B cell (primary cell): ENCODE measurements around the gene CALN1. TPM values are rescaled to one million over a fixed set of nuclear protein-coding genes. Genes with fewer than 3 reads are reported as not detected.

Source experiments
- ATAC-seq: fragments of 200-7000 bp; cut with Tn5 transposase; one replicate; pipeline ENCODE4 v1.10.0; 2021; ENCODE audit warnings: low read depth, mild to moderate bottlenecking, moderate number of reproducible peaks, moderate library complexity
- CTCF ChIA-PET: fragments of 350-600 bp; sonication (Branson Sonifier 250); formaldehyde crosslinking; loops from one replicate; lab custom pipeline; 2021; ENCODE audit warnings: antibody characterized with exemption, inconsistent platforms; lab: Charles Lee
- POLR2A ChIA-PET: fragments of 350-600 bp; sonication (Branson Sonifier 250); formaldehyde crosslinking; loops from one replicate; lab custom pipeline; 2021; ENCODE audit warnings: antibody characterized with exemption; lab: Charles Lee
- DNase-seq: peaks from one replicate; pipeline ENCODE4 v3.0.0; 2013
- H2AFZ ChIP-seq: 2 replicates; pipeline ENCODE4 v1.6.1; 2012; ENCODE audit warnings: mild to moderate bottlenecking, low read depth, low read length; ENCODE audit not compliant: insufficient read depth, poor library complexity, severe bottlenecking
- H3K27ac ChIP-seq, 2 donors: 1 replicate in 1 of 2; 2 replicates in 1 of 2; pipeline ENCODE4 v1.5.1; 2012 to 2013; ENCODE audit warnings: low read length in 2 of 2, mild to moderate bottlenecking in 2 of 2, moderate library complexity in 1 of 2
- H3K27me3 ChIP-seq, 4 experiments: fragments of 200-600 bp in 1 of 4; sonication (generic) in 1 of 4; replicated peaks in 1 of 4; 1 replicate in 2 of 4; 2 replicates in 2 of 4; pipeline versions ENCODE4 v1.6.1 to v1.7.0; 2013 to 2016; ENCODE audit warnings: low read length in 3 of 4, mild to moderate bottlenecking in 2 of 4, mixed read lengths in 1 of 4, moderate library complexity in 1 of 4; ENCODE audit not compliant: insufficient read depth in 4 of 4, control insufficient read depth in 3 of 4; ENCODE audit errors: control extremely low read depth in 1 of 4
- H3K36me3 ChIP-seq, 2 experiments: replicated peaks in 1 of 2; 1 replicate in 1 of 2; 2 replicates in 1 of 2; pipeline versions ENCODE4 v1.6.1 to v1.7.1; 2013; ENCODE audit warnings: low read length in 1 of 2; ENCODE audit not compliant: insufficient read depth in 2 of 2, control insufficient read depth in 1 of 2; ENCODE audit errors: control extremely low read depth in 1 of 2, extremely low read depth in 1 of 2
- H3K4me1 ChIP-seq, 2 donors: fragments of 200-600 bp in 1 of 2; sonication (generic) in 1 of 2; 1 replicate in 1 of 2; 2 replicates in 1 of 2; pipeline versions ENCODE4 v1.5.1 to v1.6.1; 2013 to 2017; ENCODE audit warnings: low read length in 2 of 2; ENCODE audit not compliant: control insufficient read depth in 2 of 2, insufficient read depth in 2 of 2
- H3K4me2 ChIP-seq: replicated peaks from 2 replicates; pipeline ENCODE3; 2012; ENCODE audit warnings: mild to moderate bottlenecking, low read depth, low read length; ENCODE audit not compliant: poor library complexity, severe bottlenecking
- H3K4me3 ChIP-seq, 5 experiments: fragments of 200-600 bp in 1 of 5; sonication (generic) in 1 of 5; 1 replicate in 3 of 5; 2 replicates in 2 of 5; pipeline versions ENCODE4 v1.5.1 to v1.7.0; 2011 to 2016; ENCODE audit warnings: low read length in 4 of 5, mild to moderate bottlenecking in 4 of 5, low read depth in 2 of 5, control low read depth in 1 of 5, moderate library complexity in 1 of 5; ENCODE audit not compliant: insufficient read depth in 1 of 5; ENCODE audit errors: control extremely low read depth in 1 of 5, extremely low read depth in 1 of 5
- H3K79me2 ChIP-seq: fragments of 200-600 bp; sonication (generic); one replicate; pipeline ENCODE4 v1.6.0; 2016; ENCODE audit warnings: low read length; ENCODE audit not compliant: control insufficient read depth, insufficient read depth
- H3K9ac ChIP-seq: fragments of 200-600 bp; sonication (generic); 2 replicates; pipeline ENCODE4 v1.6.1; 2017; ENCODE audit warnings: mild to moderate bottlenecking, low read length, moderate library complexity
- H3K9me3 ChIP-seq, 3 donors: one replicate each; pipeline versions ENCODE4 v1.6.1 to v1.7.1; 2013; ENCODE audit warnings: low read length in 2 of 3; ENCODE audit not compliant: control insufficient read depth in 2 of 3, insufficient read depth in 1 of 3; ENCODE audit errors: control extremely low read depth in 1 of 3
- H4K20me1 ChIP-seq: 2 replicates; pipeline ENCODE4 v1.6.0; 2012; ENCODE audit warnings: mild to moderate bottlenecking, low read length; ENCODE audit not compliant: insufficient read depth, control insufficient read depth, poor library complexity, severe bottlenecking
- H3K27ac Mint-ChIP-seq: one replicate; pipeline ENCODE4 v1.8.0; 2021; ENCODE audit warnings: mixed read lengths
- H3K27me3 Mint-ChIP-seq: one replicate; pipeline ENCODE4 v1.8.0; 2021; ENCODE audit warnings: mixed read lengths
- H3K4me1 Mint-ChIP-seq: one replicate; pipeline ENCODE4 v1.8.0; 2021; ENCODE audit warnings: mixed read lengths
- H3K4me3 Mint-ChIP-seq: one replicate; pipeline ENCODE4 v1.8.0; 2021; ENCODE audit warnings: mixed read lengths
- H3K9me3 Mint-ChIP-seq: one replicate; pipeline ENCODE4 v1.8.0; 2022; ENCODE audit warnings: mixed read lengths; ENCODE audit not compliant: insufficient read depth
- CTCF ChIP-seq: fragments of 200-600 bp; IDR thresholded peaks from one replicate; pipeline ENCODE4 v1.8.0; 2022; ENCODE audit warnings: antibody characterized with exemption, mild to moderate bottlenecking
- EZH2 ChIP-seq: IDR thresholded peaks from 2 replicates; pipeline ENCODE4 v1.6.1; 2012; ENCODE audit warnings: borderline replicate concordance, low read depth, mild to moderate bottlenecking, moderate library complexity, low read length; ENCODE audit not compliant: insufficient read depth, poor library complexity, severe bottlenecking
- WGBS: methylation state at CpG from one replicate; pipeline ENCODE4 v1.1.5; 2013; ENCODE audit warnings: missing lambda C conversion rate; ENCODE audit not compliant: insufficient coverage; 5-methylcytosine and 5-hydroxymethylcytosine counted together
- intact Hi-C: fragments of 100-400 bp; cut with micrococcal nuclease; formaldehyde crosslinking; loops from one replicate; pipeline ENCODE4 v1.10.0; 2022
- polyA plus RNA-seq: library from polyadenylated mRNA; depleted of rRNA; stranded (reverse); fragments of >200 nt; gene quantifications from 2 replicates; pipeline ENCODE4 v1.2.3, GENCODE V29; 2012
- total RNA-seq, 2 donors: library from RNA; stranded (reverse); fragments of 120-200 nt in 1 of 2; gene quantifications; 1 replicate in 1 of 2; 2 replicates in 1 of 2; pipeline versions ENCODE4 v1.2.3 to v1.2.4, GENCODE V29; 2013 to 2022

Gene CALN1
- total and polyA plus RNA-seq, 2 donors (not counting 1 experiment from before 2014, with no cell fraction given), result not detected

- Histone ChIP-seq H4K20me1 (no peaks in the 10 kb centered on the region), H3K4me2 (no peak overlapping the region), H3K9ac (no peak overlapping the region), H3K4me3 (no peak overlapping the region), H3K4me1 (no peaks in the 10 kb centered on the region), H3K27me3 (no peaks in the 10 kb centered on the region), H2AFZ (no peak overlapping the region), H3K36me3 (no peaks in the 10 kb centered on the region), H3K9me3 (peaks cover 0 to 3% (median 0%) of the 10 kb centered on the region in 3 donors), H3K79me2 (no peaks in the 10 kb centered on the region), H3K27ac (no peak overlapping the region)
- CTCF ChIA-PET, result no interaction called here
- peaks cover 1% of the 10 kb centered on the region for H3K4me1 Mint-ChIP-seq
- H3K27me3 Mint-ChIP-seq, result no peaks in the 10 kb centered on the region
- H3K9me3 Mint-ChIP-seq, result peaks cover 4% of the 10 kb centered on the region
- DNase-seq, result no peak
- intact Hi-C loops, result no loop called here
- H3K4me3 Mint-ChIP-seq, result no peak overlapping the region
- no peak overlapping the region for H3K27ac Mint-ChIP-seq
- TF ChIP-seq EZH2 (no peak), CTCF (no peak)
- WGBS, result 68% methylated on average over 4 of the region's 4 CpGs
- POLR2A ChIA-PET, result no interaction called here
- no peak for ATAC-seq
Measured at GRCh38 chr7:71982851-71983250, 429.3 kb downstream of the CALN1 start.

- Mint-ChIP-seq H3K27ac (no peak overlapping the region), H3K4me3 (no peak overlapping the region), H3K4me1 (no peaks in the 10 kb centered on the region), H3K9me3 (peaks cover 4% of the 10 kb centered on the region), H3K27me3 (no peaks in the 10 kb centered on the region)
- no peaks in the 10 kb centered on the region for H3K4me1 ChIP-seq
- H3K4me2 ChIP-seq, result no peak overlapping the region
- no peak overlapping the region for H3K27ac ChIP-seq
- ATAC-seq, result no peak
- ChIA-PET CTCF (no interaction called here), POLR2A (no interaction called here)
- H3K9ac ChIP-seq, result no peak overlapping the region
- H3K4me3 ChIP-seq, result no peak overlapping the region
- H2AFZ ChIP-seq, result no peak overlapping the region
- TF ChIP-seq EZH2, result no peak
- no peak for TF ChIP-seq CTCF
- peaks cover 0 to 3% (median 0%) of the 10 kb centered on the region in 3 donors for H3K9me3 ChIP-seq
- no peaks in the 10 kb centered on the region for H4K20me1 ChIP-seq
- intact Hi-C loops, result no loop called here
- H3K27me3 ChIP-seq, result no peaks in the 10 kb centered on the region
- DNase-seq, result no peak
- H3K79me2 ChIP-seq, result no peaks in the 10 kb centered on the region
- WGBS, result 82% methylated on average over 6 of the region's 7 CpGs
- no peaks in the 10 kb centered on the region for H3K36me3 ChIP-seq
Measured at GRCh38 chr7:71976645-71977044, 435.5 kb downstream of the CALN1 start.
